Lower leg skin (tissue), 4 donors: ENCODE measurements around the gene ANKRD13D. TPM values are rescaled to one million over a fixed set of nuclear protein-coding genes. Genes with fewer than 3 reads are reported as not detected.
"Not testable (repeated sequence)": the region's sequence is repeated elsewhere in the genome, so short reads cannot be mapped to it uniquely, and the experiment has no call there.

ENCODE experiments used
- DNase-seq, 2 donors: peaks; one replicate each; pipeline ENCODE4 v3.0.0-alpha.2; 2019; ENCODE audit warnings: low spot score in 2 of 2
- H3K4me3 ChIP-seq: fragments of 200-600 bp; sonication (generic); 2 replicates; pipeline ENCODE4 v1.5.1; 2017; ENCODE audit warnings: mild to moderate bottlenecking, low read depth; ENCODE audit not compliant: poor library complexity, severe bottlenecking
- POLR2A ChIP-seq, 2 donors: fragments of 450-650 bp; IDR thresholded peaks; one replicate each; pipeline ENCODE4 v1.6.1; 2016 to 2017; ENCODE audit warnings: antibody characterized with exemption in 2 of 2, mild to moderate bottlenecking in 1 of 2, moderate library complexity in 1 of 2
- WGBS, 2 donors: methylation state at CpG; one replicate each; pipeline ENCODE4 v1.1.5; 2018; 5-methylcytosine and 5-hydroxymethylcytosine counted together
- intact Hi-C: fragments of 100-400 bp; cut with DNase I; formaldehyde crosslinking; loops from one replicate; pipeline ENCODE4 v1.15.0; 2023; ENCODE audit warnings: low total_unique reads
- total RNA-seq, 4 donors: library from RNA; depleted of rRNA; stranded (reverse); fragments of >200 nt; gene quantifications; one replicate each; pipeline ENCODE4 v1.1.0, GENCODE V29; 2016
- TF ChIP-seq, protein P1 (sequence below), 3 donors: fragments of 450-650 bp; IDR thresholded peaks; one replicate each; pipeline ENCODE4 v1.5.1; 2016; ENCODE audit warnings: antibody characterized with exemption in 3 of 3, mild to moderate bottlenecking in 3 of 3, moderate library complexity in 2 of 3

The ANKRD13D gene
- total RNA-seq, 4 donors from 2014 or later = 60.5 to 84.7 (median 72.8) TPM

DNA sequence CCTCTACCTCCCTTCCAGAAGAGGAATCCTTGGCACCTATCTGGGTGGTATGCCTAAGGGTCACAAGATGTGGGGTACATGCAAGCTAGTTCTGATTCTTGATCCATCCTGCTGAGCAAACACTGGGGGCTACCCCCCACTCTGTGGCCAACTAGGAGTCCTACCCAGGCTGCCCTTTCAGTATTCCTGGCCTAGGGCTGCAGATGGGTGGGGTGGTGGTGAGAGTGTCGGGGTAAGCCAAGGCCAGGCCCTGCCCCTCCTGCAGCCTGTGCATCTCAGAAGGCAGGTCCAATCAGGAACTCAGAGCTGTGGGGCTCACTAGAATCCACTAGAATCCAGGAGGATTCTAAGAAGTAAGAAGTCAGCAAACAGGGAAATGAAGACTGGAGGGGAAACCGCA is 25.1 kb downstream of the ANKRD13D start:
- WGBS, 2 donors = 58 to 64% methylated on average over 2 of the region's 2 CpGs
- DNase-seq = peak in 1 of 2 donors; percentile 82
- no peak for TF ChIP-seq POLR2A (IDR thresholded peaks at IDR 0.05)
- TF ChIP-seq, protein P1, sequence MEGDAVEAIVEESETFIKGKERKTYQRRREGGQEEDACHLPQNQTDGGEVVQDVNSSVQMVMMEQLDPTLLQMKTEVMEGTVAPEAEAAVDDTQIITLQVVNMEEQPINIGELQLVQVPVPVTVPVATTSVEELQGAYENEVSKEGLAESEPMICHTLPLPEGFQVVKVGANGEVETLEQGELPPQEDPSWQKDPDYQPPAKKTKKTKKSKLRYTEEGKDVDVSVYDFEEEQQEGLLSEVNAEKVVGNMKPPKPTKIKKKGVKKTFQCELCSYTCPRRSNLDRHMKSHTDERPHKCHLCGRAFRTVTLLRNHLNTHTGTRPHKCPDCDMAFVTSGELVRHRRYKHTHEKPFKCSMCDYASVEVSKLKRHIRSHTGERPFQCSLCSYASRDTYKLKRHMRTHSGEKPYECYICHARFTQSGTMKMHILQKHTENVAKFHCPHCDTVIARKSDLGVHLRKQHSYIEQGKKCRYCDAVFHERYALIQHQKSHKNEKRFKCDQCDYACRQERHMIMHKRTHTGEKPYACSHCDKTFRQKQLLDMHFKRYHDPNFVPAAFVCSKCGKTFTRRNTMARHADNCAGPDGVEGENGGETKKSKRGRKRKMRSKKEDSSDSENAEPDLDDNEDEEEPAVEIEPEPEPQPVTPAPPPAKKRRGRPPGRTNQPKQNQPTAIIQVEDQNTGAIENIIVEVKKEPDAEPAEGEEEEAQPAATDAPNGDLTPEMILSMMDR (IDR thresholded peaks at IDR 0.05) = no peak
- no peak overlapping the region for H3K4me3 ChIP-seq
- intact Hi-C loops = loop anchor here (2.0 kb wide), 1 partner anchor 51 kb away; no protein-coding TSS in a partner anchor

DNA sequence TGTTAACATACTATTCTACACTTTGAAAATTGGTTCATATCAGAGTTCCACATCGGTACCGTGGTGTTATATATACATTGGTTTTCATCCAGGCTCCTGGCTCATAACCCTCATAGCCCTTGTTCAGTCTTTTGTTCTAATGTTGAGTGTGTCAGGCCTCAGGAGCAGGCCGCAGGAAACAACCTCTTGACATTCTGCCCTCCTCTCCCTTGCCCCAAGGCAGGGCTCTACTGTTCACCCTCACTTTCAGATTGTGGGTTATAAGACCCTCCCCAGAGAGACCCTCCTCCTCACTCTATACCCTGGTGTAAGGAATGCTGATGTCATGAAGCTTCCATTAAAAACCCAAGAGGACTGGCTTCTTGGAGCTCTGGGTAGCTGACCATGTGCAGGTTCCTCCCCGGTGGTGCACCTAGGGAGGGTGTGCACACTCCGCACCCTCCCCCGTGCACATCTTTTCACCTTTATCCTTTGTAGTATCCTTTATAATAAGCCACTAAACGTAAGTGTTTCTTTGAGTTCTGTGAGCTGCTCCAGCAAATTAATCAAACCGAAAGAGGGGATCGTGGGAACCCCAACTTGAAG is 26.3 kb downstream of the ANKRD13D start:
- peak in 1 of 2 donors; percentile 62 for DNase-seq
- intact Hi-C loops = loop anchor here (2.0 kb wide), 1 partner anchor 53 kb away; no protein-coding TSS in a partner anchor
- H3K4me3 ChIP-seq = no peak overlapping the region
- WGBS, 2 donors = 80% methylated on average over 9 of the region's 9 CpGs
- TF ChIP-seq POLR2A (IDR thresholded peaks at IDR 0.05) = no peak
- TF ChIP-seq, protein P1 (IDR thresholded peaks at IDR 0.05) = no peak

DNA sequence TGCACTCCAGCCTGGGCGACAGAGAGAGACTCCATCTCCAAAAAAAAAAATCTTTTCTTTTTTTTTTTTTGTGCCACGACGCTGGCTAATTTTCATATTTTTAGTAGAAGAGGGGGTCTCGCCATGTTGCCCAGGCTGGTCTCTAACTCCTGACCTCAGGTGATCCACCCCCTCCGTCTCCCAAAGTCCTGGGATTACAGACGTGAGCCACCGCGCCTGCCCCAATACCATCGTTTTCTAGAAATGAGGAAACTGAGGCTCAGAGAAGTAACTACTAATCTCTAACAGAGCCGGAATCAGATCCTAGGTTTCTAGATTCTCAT is 27.7 kb downstream of the ANKRD13D start:
- no peak for DNase-seq
- peak overlapping the region; percentile 66 for H3K4me3 ChIP-seq
- intact Hi-C loops = no loop called here
- 0% methylated on average over 10 of the region's 10 CpGs for WGBS, 2 donors
- TF ChIP-seq, protein P1 (IDR thresholded peaks at IDR 0.05) = no peak
- TF ChIP-seq POLR2A (IDR thresholded peaks at IDR 0.05) = no peak

DNA sequence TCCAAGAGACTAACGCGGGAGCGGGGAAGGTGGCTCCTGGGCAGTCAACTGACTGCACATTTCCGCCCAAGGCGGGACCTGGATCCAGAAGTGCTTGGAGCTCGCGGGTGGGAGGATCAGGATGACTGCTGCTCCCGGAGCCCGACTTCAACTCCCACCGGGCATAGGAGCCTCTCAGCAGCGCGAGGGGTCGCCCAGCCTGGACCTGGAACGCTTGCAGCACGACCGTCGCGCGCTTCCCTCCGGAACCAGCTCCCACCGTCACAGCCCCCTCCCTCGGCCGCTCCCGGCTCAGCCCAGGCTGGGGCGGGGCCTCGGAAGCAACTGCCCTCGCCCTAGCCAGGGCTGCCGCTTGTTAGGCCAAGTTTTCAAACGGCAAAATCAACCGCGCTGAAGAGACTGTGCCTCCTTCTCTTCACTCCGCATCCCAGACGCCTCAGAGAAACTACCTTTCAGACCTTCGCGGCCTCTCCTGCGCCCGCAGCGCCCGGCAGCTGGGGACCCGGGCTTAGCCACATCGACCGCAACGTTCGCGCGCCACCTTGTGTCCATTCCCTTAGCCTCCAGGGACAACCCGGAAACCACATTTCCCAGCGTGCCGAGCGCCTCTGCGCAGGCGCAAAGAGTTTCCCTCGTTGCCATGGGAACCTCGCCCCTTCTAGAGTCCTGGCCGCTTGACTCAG is 28.2 kb downstream of the ANKRD13D start:
- intact Hi-C loops = no loop called here
- WGBS, 2 donors = 0 to 1% methylated on average over 34 to 43 of the region's 55 CpGs
- no peak for TF ChIP-seq POLR2A (IDR thresholded peaks at IDR 0.05)
- TF ChIP-seq, protein P1 (IDR thresholded peaks at IDR 0.05) = peak in 2 of 3 donors; percentile 41 to 96
- peak; percentile 95 to 99 for DNase-seq
- peak overlapping the region; percentile 66 for H3K4me3 ChIP-seq

DNA sequence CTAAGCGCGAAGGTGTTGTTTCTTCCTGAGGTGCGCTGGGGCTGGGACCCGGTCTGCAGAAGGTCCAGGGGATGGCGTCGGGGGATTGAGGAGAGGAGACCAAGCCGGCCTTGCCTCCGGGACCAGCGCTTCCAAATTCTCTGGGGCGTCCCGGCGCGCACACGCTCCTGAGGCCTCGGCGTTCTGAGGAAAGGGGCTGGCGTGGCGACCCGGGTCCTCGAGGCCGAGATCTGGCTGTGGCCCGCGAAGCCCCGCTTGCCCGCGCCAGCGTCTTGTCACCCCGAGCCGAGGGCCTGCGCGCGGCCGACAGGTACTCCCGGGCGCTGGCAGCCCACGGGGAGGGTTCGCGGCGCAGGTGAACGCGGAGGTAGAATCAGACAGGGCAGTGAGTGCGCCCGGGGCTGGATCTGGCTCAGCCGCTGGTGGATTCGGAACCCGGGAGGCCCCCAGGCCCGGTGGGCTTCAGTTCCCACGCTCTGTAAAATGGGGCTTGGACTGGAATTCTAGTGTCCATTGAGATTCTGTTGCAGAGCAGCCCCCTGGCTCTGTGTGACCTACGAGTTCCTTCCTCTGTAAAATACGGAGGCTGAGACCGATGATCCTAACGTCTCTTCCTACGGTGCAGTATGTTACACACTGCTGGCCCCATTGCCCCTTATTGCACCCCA is 28.9 kb downstream of the ANKRD13D start:
- TF ChIP-seq, protein P1 (IDR thresholded peaks at IDR 0.05) = no peak
- no peak for TF ChIP-seq POLR2A (IDR thresholded peaks at IDR 0.05)
- H3K4me3 ChIP-seq = peak overlapping the region; percentile 66
- DNase-seq = no peak
- intact Hi-C loops = no loop called here
- WGBS, 2 donors = 1 to 2% methylated on average over 12 to 53 of the region's 53 CpGs

DNA sequence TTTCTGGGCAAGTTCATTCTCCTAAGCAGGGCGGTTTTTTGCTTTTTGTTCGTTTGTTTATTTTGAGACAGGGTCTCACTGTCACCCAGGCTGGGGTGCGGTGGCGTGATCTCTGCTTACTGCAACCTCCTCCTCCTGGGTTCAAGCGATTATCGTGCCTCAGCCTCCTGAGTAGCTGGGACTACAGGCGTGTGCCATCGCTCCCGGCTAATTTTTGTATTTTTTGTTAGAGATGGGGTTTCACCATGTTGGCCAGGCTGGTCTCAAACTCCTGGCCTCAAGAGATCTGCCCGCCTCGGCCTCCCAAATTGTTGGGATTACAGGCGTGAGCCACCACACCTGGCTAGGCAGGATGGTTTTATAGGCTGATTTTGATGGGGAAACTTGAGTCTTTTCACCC is 29.8 kb downstream of the ANKRD13D start:
- 93 to 95% methylated on average over 12 of the region's 12 CpGs for WGBS, 2 donors
- H3K4me3 ChIP-seq, intact Hi-C loops: not testable (repeated sequence)
- DNase-seq = peak in 1 of 2 donors; percentile 68
